CD4-positive, alpha-beta T cell (primary cell): ENCODE results near the gene CHD5. TPM values are rescaled to one million over a fixed set of nuclear protein-coding genes. Genes with fewer than 3 reads are reported as not detected.

Experiments used
- ATAC-seq: fragments of 200-7000 bp; cut with Tn5 transposase; one replicate; pipeline ENCODE4 v1.10.0; 2022; ENCODE audit warnings: mild to moderate bottlenecking; ENCODE audit not compliant: poor library complexity
- CTCF ChIA-PET: fragments of 350-600 bp; sonication (Branson Sonifier 250); formaldehyde crosslinking; loops from one replicate; lab custom pipeline; 2021; ENCODE audit warnings: antibody characterized with exemption, inconsistent platforms; lab: Charles Lee
- POLR2A ChIA-PET: fragments of 350-600 bp; sonication (Branson Sonifier 250); formaldehyde crosslinking; loops from one replicate; lab custom pipeline; 2021; ENCODE audit warnings: antibody characterized with exemption, inconsistent platforms; lab: Charles Lee
- DNase-seq, 14 experiments: peaks; one replicate each; pipeline ENCODE4 v3.0.0-alpha.2; 2013 to 2020; ENCODE audit warnings: mixed read lengths in 2 of 14
- H3K27ac ChIP-seq, 2 donors: one replicate each; pipeline versions ENCODE4 v1.5.1 to v1.7.0; 2013; ENCODE audit warnings: low read length in 2 of 2, low read depth in 1 of 2, mild to moderate bottlenecking in 1 of 2
- H3K27me3 ChIP-seq, 2 experiments: 1 replicate in 1 of 2; 2 replicates in 1 of 2; pipeline versions ENCODE4 v1.6.1 to v1.7.0; 2013; ENCODE audit warnings: low read length in 2 of 2, control low read depth in 1 of 2, mild to moderate bottlenecking in 1 of 2, moderate library complexity in 1 of 2; ENCODE audit not compliant: insufficient read depth in 2 of 2, control insufficient read depth in 1 of 2
- H3K36me3 ChIP-seq: one replicate; pipeline ENCODE4 v1.6.1; 2013; ENCODE audit warnings: low read length, control low read depth; ENCODE audit not compliant: insufficient read depth
- H3K4me1 ChIP-seq: one replicate; pipeline ENCODE4 v1.6.1; 2013; ENCODE audit warnings: low read length, control low read depth; ENCODE audit not compliant: insufficient read depth
- H3K4me3 ChIP-seq: one replicate; pipeline ENCODE4 v1.5.1; 2013; ENCODE audit warnings: mild to moderate bottlenecking, low read length, moderate library complexity
- H3K9me3 ChIP-seq, 2 experiments: 1 replicate in 1 of 2; 2 replicates in 1 of 2; pipeline versions ENCODE4 v1.6.1 to v1.7.0; 2013; ENCODE audit warnings: low read length in 2 of 2, mild to moderate bottlenecking in 2 of 2, control low read depth in 1 of 2, moderate library complexity in 1 of 2; ENCODE audit not compliant: control insufficient read depth in 1 of 2, insufficient read depth in 1 of 2
- H3K27ac Mint-ChIP-seq: one replicate; pipeline ENCODE4 v1.8.0; 2020; ENCODE audit warnings: mixed read lengths
- H3K27me3 Mint-ChIP-seq: one replicate; pipeline ENCODE4 v1.8.0; 2021; ENCODE audit warnings: mixed read lengths
- H3K36me3 Mint-ChIP-seq: one replicate; pipeline ENCODE4 v1.8.0; 2021; ENCODE audit warnings: low read depth, mixed read lengths
- H3K4me1 Mint-ChIP-seq: one replicate; pipeline ENCODE4 v1.8.0; 2021; ENCODE audit warnings: low read depth, mixed read lengths
- H3K4me3 Mint-ChIP-seq: one replicate; pipeline ENCODE4 v1.8.0; 2020; ENCODE audit warnings: mild to moderate bottlenecking, mixed read lengths
- H3K9me3 Mint-ChIP-seq: one replicate; pipeline ENCODE4 v1.8.0; 2020; ENCODE audit warnings: mixed read lengths
- CTCF ChIP-seq: fragments of 200-600 bp; IDR thresholded peaks from one replicate; pipeline ENCODE4 v1.8.0; 2022; ENCODE audit warnings: antibody characterized with exemption, mild to moderate bottlenecking
- intact Hi-C, 2 experiments: fragments of 100-400 bp; cut with DNase I in 1 of 2; cut with micrococcal nuclease in 1 of 2; formaldehyde crosslinking; loops; one replicate each; pipeline versions ENCODE4 v1.15.1 to v1.9.0; 2023 to 2025; cut with DNase I, micrococcal nuclease
- total RNA-seq, 174 experiments: library from RNA in 2 of 174; stranded (reverse) in 2 of 174; gene quantifications; one replicate each; pipeline ENCODE4 v1.2.3 and lab custom pipeline; 2021 to 2026

The CHD5 gene
- total RNA-seq, 2 experiments from 2014 or later = 0.25 to 0.34 TPM

GRCh38 chr1:6087377-6087772, 92.7 kb downstream of the CHD5 start:
- Mint-ChIP-seq H3K27me3 (no peaks in the 10 kb centered on the region), H3K27ac (no peak overlapping the region), H3K4me3 (no peak overlapping the region), H3K36me3 (peaks cover 49% of the 10 kb centered on the region), H3K9me3 (no peaks in the 10 kb centered on the region), H3K4me1 (no peaks in the 10 kb centered on the region)
- Histone ChIP-seq H3K27me3 (no peaks in the 10 kb centered on the region), H3K4me1 (no peaks in the 10 kb centered on the region), H3K27ac (no peak overlapping the region), H3K36me3 (peaks cover 58% of the 10 kb centered on the region), H3K4me3 (no peak overlapping the region), H3K9me3 (no peaks in the 10 kb centered on the region)
- TF ChIP-seq CTCF = no peak
- ATAC-seq (no peak), DNase-seq (no peak)
- intact Hi-C loops = no loop called here
- POLR2A ChIA-PET = no interaction called here
- CTCF ChIA-PET = no interaction called here

DNA sequence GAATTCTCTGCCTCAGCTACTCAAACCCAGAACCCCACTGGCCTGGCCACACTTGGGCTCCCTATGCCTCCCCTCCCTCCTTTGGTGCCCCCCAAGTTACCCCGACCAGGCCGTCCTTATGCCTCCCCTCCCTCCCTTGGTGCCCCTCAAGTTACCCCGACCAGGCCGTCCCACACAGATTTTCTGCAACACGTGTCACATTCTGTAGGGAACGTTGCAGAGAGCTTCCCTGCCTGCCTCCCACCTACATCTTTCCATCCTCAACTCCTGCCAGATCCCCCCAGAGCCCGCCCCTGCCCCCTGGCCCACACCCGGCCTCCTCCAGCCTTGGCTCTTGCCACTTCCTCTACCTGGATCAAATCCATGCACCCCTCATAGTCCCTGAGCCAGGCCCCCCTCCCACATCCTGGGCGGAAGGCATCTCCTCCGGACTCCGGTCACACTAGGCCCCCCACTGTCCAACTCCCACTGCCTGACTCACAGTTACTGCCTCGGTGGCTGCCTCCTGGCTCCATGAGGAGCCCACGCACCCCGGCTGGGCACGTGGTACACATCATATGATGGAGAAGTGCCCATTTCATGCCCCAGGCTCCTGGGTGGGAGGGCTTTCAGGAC, 93.3 kb downstream of the CHD5 start:
- ATAC-seq = no peak
- no peak for DNase-seq

DNA sequence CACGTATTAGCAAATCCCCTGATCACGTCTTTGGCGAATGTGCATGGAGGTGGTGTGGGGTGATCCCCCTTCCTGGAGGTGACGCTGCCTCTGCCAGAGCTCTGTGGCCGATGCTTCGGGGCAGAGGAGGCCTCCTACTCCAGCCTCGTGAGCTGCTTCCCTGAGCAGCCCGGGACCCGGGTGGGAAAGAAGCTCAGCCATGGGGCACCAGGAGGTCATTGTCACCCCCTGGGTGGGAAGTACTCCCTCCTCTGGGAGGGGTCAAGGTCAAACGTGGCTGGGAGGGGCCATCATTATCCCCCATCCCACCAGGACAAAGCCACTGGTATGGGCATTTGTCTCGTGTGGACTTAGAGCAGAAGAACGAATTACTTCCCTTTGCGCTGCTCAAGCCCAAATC, 93.8 kb downstream of the CHD5 start:
- ChIA-PET POLR2A (no interaction called here), CTCF (no interaction called here)

More for the DNA sequence above, 93.3 kb downstream of the CHD5 start:
- no peaks in the 10 kb centered on the region for H3K4me1 Mint-ChIP-seq
- ChIA-PET CTCF (no interaction called here), POLR2A (no interaction called here)
- peaks cover 58% of the 10 kb centered on the region for H3K36me3 ChIP-seq
- H3K27me3 Mint-ChIP-seq = no peaks in the 10 kb centered on the region
- no peaks in the 10 kb centered on the region for H3K27me3 ChIP-seq
- TF ChIP-seq CTCF = no peak
- no peak overlapping the region for H3K4me3 Mint-ChIP-seq
- intact Hi-C loops = no loop called here
- no peaks in the 10 kb centered on the region for H3K9me3 ChIP-seq
- no peak overlapping the region for H3K27ac Mint-ChIP-seq
- no peaks in the 10 kb centered on the region for H3K4me1 ChIP-seq
- no peaks in the 10 kb centered on the region for H3K9me3 Mint-ChIP-seq
- H3K4me3 ChIP-seq = no peak overlapping the region
- H3K36me3 Mint-ChIP-seq = peaks cover 44% of the 10 kb centered on the region
- no peak overlapping the region for H3K27ac ChIP-seq

More for the DNA sequence above, 93.8 kb downstream of the CHD5 start:
- H3K9me3 ChIP-seq = no peaks in the 10 kb centered on the region
- intact Hi-C loops = no loop called here
- ATAC-seq (no peak), DNase-seq (no peak)
- no peak overlapping the region for H3K4me3 ChIP-seq
- peaks cover 46% of the 10 kb centered on the region for H3K36me3 Mint-ChIP-seq
- no peaks in the 10 kb centered on the region for H3K4me1 ChIP-seq
- no peaks in the 10 kb centered on the region for H3K4me1 Mint-ChIP-seq
- H3K27ac Mint-ChIP-seq = no peak overlapping the region
- no peak overlapping the region for H3K4me3 Mint-ChIP-seq
- no peaks in the 10 kb centered on the region for H3K9me3 Mint-ChIP-seq
- H3K27ac ChIP-seq = no peak overlapping the region
- no peaks in the 10 kb centered on the region for H3K27me3 ChIP-seq
- TF ChIP-seq CTCF = no peak
- H3K27me3 Mint-ChIP-seq = no peaks in the 10 kb centered on the region
- H3K36me3 ChIP-seq = peaks cover 58% of the 10 kb centered on the region
